HG02759 (cell line): ENCODE results near the gene GPS1.

Experiments
- ATAC-seq: cut with Tn5 transposase; IDR thresholded peaks from one replicate; pipeline ENCODE4 v1.9.1; 2021; ENCODE audit warnings: mild to moderate bottlenecking, moderate library complexity; ENCODE audit not compliant: unreplicated experiment

GPS1 gene

DNA sequence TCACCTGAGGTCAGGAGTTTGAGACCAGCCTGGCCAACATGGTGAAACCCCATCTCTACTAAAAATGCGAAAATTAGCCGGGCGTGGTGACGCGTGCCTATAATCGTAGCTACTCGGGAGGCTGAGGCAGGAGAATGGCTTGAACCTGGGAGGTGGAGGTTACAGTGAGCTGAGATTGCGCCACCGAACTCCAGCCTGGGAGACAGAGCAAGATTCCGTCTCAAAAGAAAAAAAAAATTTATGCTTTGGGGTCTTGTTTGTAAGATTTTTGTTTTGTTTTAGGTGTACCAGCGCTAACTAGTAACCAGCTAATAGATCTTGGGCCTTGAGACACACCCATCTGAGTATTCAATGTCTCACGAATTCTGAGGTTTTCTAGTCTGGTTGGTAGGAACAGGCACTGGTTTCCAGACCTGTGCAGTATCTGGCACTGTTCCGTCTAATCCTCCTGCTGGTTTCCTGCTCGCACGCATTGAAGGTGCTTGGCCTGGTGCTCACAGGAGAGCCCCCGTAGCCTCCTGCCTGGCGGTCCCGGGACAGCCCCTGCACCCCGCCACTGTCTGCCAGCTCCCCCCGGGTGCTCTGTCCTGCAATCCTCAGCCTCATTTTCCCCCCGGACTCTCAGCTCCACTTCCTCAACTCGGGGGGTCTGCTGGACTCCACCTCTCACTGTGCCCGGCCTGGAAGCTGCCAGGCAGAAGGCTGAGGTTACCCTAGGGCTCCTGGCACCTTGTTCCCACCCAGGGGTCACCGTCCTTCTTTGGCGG, 24.5 kb downstream of the GPS1 start:
- no peak for ATAC-seq

DNA sequence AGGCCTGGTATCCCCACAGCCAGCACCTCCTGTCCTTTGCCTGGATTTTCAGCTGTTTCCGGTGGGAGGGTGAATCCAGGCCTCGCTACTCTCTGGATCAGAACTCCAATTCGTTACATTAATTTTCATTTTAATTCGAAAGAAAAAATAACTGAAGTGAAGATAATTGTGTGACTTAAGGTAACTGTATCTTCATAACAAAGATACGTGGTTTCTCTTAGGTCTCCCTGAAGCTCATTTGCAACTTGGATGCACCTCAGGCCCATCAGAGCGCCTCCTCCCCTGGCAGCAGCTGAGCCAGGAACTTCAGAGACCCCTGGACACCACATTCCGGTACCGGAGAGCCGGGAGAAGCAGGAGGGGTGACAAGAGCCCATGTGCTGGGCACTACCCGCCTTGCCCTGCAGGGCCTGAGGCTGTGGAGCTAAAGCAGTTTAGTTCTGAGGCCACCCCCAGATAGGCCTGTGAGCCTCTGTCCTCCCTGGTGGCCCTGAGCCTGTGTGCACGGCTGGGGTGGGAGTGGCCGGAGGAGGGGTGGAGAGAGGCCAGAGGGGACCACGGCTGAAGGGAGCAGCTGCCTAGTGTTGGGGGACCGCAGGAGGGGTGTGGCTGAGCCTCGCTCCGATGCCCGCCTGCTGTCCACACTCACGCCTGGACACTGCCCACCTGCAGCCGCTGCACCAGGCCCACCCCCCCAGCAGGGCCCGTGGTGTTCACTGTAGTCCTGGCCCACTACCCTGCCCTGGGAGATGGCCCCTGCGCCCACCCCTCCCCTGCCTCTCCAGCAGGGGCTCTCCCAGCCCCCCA, 25.3 kb downstream of the GPS1 start:
- no peak for ATAC-seq

DNA sequence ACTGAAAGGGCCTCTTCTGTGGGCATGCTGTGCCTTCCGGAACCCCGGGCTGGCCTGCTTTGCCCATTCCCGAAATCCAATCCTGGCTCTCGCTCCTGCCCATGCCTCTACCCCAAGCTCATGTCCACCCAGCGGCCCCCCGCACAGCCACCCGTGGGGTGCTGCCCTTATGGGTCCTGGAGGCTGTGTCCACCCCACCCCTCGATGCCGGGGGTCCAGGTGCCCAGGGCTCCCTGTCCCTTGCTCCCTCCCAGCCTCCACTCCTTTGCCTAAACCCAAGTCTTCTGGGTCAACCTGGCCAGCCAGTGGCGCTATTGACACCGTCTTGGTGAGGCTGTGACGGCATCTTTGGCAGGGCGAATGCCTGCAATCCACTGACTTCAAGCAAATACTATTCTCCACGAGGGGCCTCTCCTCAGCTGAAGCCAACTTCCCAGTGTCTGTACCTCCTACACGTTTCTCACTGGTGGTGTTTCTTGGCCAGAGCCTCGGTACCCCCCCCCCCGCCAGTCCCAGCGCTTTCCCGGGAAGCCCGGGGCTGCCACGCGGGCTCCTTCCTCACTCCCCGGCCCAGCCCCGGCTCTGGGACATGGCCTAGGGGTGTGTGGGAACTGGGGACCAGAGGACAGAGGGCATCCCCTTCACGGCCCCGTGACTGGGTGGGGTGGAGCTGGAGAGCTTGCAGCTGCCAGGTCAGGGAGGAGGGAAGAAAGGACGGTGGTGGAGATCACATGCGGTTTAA, 26.1 kb downstream of the GPS1 start:
- ATAC-seq: no peak

DNA sequence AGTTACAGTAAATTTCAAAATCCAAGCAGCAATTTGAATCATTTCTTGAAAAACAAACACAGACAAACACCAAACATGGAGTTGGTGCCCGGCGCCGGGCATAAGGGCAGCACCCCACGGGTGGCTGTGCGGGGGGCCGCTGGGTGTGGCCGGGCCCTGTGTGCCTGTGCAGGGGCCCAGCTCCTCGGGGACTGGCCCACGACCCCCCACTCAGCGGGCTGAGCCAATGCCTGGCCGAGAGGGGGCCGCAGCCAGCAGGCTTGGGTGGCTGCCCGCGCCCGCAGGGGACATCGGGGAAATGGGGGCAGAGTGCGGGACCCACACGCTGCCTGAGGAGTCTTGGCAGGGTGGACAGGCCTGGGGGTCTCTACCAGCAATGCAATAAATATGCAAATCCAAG, 26.7 kb downstream of the GPS1 start:
- no peak for ATAC-seq

DNA sequence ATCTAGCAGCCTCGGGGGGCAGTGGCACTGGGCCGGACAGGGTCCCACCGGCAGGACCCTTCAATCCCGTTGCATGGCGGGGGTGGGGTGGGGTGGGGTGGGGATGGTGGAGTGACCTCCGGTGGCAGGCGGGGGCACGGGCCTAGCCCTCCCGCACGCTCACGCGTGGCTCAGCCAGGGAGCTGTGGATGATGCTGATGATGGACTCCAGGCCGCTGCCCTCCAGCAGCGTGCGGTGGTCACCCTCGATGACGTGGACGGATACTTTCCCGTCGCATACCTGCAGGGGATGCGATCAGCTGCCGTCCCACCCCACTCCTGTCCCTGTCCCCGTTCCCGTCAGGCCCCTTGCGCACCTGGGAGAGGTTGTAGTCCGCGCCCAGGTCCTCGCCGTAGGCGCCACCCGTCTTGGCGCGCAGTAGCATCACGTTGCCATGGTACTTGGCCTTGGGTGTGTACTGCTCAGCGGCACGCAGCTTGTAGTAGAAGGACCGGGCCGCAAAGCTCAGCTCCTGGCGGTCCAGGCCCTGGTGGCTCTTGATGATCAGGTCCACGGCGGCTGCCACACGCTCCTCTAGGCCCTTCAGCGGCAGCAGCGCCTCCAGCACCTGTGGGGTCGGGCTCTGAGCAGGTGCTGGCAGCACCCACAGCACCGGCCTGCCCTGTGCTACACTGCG, 27.4 kb downstream of the GPS1 start:
- no peak for ATAC-seq

DNA sequence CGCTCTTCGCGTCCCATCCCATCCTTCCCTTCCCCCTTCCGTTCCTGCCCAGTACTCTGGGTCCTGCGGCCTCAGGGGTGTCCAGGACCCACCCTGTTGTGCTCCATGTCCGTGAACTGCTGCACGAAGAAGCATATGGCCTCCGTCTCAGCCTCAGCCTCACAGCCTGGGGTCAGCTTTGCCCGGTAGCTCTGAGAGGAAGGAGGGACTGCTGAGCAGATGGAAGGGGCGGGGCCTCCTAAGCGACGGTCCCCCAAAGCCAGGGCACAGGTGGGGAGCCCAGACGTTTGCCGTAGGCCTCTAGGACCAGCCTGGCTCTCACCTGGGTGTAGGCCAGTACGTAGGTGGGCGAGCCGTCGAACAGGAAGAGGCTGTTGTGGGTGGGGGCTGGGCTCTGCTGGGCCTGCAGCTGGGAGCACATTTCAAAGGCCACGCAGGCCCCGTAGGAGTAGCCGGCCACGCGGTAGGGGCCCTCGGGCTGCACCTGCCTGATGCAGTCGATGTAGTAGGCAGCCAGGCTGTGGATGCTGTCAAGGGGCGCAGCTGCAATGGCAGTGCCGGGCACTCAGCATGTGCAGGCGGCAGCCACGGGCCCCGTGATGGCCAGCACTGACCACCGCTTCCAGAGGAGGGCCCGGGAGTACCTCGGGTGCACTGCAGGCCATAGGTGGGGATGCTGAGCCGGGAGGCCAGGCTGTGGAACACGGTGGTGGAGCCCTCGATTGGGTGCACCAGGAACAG, 28.5 kb downstream of the GPS1 start:
- ATAC-seq: no peak

DNA sequence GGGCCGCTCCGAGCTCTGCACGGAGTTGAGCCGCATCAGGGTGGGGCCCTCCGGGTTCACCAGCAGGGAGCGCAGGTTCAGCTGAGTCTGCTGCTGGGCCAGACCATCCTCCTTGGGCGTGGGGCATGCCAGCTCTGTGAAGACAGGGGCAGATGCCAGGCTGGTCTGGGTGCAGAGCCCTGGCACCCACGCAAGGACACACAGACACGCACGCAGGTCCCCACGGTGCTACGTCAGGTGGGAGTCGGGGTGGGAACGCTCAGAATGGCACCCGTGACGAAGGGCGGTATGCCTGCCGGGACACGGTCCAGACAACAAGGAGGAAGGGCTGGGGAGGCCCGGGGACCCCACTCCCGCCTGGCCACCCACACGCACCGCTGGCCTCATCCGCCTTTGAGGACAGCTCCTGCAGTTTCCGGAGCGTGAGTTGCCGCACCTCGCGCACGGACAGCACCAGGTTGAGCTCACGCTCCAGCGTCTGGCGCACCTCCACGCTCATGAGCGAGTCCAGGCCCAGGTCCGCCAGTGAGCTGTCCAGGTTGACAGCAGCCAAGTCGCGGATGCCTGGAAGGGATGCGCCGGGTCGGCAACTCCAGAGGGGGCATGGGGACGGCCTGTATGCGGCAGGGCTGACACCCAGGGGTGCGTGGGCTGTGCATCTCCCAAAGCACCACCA, 29.2 kb downstream of the GPS1 start:
- ATAC-seq: no peak

DNA sequence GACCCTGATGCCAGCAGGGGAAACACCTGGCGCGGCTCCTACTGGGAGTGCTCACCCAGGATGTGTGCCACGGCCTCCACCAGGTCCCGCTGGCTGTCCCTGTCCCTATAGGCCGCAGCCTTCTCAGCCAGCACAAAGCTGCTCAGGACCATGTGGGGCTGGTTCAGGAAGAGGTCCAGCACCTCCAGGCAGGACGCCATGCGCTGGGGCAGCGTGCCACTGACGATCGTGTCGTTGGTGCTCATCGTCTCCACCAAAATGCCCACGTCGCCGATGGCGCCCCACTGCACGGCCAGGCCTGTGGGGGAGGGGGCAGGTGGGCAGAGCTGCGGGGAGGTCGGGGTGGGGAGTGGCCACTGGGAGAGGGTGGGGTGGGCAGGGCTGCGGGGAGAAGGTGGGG, 29.8 kb downstream of the GPS1 start:
- ATAC-seq: no peak

DNA sequence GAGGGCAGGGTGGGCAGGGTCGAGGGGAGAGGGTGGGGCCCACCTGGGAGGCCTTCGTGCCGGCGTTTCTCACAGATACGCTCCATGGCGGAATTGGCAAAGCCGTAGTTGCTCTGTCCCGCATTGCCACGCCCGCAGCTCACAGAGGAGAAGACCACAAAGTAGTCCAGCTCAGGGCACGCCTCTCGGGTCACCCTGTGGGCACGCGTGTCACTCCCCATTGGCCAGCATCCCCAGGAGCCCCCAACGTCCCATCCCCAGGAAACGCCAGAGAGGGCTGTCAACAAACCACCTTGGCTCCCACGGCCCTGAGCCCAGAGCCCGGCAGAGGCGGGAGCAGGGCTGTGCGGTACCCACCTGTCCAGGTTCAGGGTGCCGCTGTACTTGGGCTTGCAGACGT, 30.3 kb downstream of the GPS1 start:
- no peak for ATAC-seq

DNA sequence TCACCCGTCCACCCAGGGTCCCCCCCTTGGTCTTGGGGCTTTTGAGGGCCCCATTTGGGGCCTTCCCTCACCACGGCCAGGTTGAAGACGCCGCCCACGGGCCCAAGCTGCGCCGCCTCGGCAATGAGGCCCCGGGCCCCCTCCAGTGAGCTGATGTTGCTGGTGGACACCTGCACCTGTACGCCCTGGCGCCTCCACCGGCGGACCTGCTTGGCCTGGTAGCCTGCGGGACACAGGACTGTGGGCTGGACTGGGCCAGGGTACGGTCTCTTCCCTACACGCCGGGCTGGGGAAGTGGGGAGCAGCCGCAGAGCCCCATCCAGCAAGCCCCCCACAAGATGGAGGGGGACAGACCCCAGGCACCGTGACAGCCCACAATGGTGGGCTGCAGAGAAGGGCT, 30.8 kb downstream of the GPS1 start:
- no peak for ATAC-seq

DNA sequence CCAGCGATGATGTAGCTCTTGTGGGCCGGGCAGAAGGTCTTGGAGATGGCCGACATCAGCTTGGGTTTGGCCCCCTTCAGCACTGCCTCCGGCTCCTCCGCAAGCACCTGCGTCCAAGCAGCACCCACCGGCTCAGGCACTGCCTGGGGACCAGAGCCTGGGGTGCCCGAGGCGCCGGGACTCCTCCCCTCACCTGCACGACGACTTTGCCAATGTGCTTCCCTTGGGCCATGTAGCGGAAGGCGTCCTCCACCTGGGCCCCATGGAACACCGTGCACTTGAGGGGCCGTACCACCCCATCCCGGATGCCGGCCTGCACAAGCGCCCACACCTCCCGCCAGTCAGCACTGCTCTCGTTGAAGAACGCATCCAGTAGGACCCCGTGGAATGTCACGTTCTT, 31.3 kb downstream of the GPS1 start:
- no peak for ATAC-seq

DNA sequence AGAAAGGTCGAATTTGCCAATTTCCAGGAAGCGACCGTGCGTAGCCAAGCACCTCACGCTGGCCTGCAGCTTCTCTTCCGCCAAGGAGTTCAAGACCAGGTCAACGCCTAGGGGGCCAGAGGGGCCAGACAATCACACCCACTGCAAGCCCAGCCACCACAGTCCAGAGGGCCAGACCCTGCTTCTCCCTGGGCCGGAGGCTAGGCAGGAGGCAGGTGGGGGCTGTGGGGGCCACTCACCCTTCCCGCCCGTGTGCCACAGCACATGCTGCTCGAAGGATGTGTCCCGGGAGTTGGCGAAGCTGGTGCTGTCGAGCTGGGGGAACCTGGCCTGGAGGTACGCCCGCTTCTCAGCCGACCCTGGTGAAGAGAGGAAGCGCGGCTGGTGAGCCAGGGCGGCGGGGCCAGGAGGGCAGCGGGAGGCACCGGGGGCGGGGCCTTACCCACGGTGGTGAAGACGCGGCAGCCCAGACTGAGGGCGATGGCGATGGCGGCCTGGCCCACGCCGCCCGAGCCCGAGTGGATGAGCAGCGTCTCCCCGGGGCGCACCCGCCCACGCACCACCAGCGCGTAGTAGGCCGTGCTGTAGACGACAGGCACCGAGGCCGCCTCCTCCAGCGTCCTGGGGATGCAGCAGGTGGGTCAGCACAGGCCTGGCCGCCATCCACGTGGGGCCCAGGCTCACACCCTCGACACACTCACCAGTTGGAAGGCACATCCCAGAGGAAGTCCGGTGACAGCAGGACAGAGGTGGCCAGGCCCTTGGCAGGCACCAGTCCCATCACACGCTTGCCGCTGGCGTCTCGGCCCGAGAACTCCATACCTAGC, 32.0 kb downstream of the GPS1 start:
- no peak for ATAC-seq

DNA sequence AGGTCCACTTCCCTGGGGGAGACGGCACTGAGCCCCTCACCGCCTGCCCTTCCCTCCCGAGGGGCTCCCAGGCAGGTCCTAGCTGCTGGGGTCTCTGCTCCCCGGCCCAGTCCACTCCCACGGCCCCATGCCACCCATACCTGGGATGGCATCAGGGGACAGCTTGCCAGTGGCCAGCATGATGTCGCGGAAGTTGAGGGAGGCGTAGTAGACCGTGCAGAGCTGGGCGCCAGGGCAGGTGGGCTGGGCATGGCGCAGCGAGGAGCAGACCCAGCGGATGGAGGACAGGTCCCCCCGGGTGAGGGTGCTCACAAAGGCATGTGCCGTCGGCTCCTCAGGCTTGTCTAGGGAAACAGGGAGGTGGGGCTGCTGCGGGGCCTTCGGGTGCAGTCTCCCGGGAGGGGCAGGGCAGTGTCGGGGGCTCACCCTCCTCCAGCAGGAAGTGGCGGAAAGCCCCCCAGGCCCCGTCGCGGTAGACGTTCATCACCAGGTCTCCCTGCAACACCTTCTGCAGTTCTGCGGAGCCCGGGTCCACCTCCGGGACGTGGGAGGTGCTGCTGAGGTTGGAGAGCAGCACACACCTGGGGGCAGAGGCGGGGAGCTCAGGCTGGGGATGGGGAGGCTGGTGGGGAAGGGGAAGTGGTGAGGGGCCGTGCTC, 32.8 kb downstream of the GPS1 start:
- ATAC-seq: no peak

DNA sequence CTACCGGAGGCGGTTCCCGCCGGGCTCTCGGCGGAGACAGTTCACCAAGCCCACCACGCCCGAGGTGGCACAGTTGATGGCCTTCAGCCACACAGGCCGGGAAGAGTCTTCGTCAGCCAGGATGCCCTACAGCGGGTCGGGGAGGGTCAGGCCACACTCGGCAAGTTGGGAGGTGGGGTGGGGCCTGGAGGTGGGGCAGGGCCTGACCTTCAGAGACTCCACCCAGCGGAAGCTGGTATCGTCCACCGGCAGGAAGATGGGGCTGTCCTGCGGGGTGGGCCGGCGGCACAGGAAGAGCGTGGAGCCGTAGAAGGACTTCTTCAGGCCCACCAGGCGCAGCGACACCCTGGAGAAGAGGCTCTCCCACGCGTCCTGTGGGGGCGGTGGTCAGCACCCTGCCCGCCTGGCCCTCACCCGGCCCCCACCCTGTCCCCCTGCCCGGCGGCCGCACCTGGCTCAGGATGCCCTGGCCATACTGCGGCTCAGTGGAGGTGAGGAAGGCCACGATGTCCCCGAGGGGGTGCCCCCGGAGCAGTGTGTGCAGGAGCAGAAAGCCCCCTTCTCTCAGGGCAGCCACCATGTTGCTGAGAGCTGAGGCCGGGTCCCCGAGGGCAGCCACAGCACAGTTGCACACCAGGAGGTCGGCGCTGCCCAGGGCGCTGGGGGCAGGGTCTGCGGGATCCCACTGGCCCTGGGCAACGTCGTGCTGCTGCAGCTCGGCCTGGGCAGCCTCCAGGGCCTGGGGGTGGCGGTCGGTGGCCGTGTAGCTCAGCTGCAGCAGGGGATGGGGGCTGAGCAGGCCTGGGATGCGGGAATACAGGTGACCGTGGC, 33.5 kb downstream of the GPS1 start:
- ATAC-seq: no peak

DNA sequence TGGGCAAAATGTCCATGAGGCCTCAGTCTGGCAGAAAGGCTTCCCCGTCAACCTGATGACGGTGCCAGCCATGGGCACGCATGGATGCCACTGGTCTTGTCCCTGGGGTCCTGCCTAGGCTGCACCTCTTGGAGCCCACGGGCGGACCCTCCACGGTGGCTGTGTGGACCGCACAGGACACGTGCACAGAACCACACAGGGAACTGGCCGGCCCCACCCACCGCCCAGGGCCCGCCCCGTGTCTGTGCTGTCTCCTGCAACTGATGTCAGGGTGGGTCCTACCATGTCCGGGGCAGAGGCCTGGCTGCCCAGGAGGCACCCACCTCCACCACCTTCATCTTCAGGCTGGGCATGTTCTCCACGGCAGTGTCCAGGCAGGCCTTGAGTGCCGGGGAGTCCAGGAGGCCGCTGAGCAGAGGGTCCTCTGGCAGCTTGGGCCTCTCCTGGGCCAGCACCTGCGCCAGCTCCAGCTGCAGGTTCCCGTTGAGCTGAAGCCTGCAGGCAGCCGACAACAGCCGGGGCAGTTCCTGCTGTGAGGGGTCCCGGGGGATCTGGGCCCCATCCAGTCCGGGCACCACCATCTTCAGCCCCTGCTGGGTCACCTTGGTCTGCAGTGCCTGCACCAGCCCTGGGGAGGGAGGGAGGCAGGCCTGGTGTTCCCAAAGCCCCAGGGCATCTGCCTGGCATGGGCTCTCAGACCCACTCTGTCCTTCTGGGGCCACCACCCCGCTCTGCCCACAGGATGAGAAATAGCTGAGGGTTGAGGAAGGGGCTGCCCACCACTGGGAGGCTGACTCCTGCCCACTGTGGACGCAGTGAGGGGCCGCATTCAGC, 34.5 kb downstream of the GPS1 start:
- ATAC-seq: no peak

DNA sequence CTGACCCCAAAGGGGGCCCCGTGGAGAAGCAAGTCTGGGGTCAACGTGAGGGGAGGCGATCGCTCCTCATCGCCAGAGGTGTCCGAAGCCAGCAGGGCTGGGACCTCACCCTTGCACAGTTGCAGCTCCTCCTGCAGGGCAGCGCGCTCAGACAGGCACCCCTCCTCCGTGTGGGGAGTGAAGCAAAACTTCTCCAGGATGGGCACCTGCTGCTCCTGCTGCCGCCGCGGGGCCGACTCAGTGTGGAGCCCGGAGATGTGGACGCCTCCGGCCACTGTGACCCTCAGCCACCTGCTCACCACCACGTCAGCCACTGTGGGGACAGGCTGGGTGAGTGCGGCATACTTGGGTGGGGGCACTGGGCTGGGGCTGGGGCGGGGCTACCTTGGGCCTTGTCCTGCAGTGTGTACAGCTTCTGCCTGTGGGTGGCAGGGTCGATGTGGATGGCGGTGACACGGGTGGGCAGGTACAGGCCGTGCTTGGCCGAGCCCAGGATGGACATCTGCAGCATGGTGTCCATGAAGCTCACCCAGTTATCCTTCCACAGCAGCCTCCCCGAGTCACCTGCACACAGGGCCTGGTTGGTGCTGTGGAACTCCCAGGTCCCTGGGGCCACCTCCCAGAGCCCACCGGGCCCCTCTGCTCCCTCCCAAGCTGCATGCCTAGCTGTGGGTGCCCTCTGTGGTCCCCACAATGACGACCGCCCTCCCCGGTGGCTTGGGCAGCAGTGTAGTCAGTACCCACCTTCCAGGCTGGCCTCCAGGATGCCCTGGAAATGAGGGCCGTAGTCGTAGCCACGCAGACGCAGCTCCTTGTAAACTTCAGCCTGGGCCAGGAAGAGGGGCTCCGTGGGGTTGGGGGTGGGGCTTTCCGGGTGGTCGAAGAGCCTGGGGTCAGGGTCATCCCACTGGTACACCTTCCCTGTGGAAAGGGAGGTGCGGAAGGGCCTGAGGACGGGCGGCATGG, 35.5 kb downstream of the GPS1 start:
- no peak for ATAC-seq
